HL-60/S4 treated with phorbol 12-myristate 13-acetate at 8.2 ng/mL for 4 days and 3 days (cell line): Measurements from ENCODE around the gene NLE1.
"Not testable (repeated sequence)": the region's sequence is repeated elsewhere in the genome, so short reads cannot be mapped to it uniquely, and the experiment has no call there.

Source experiments
- in situ Hi-C: fragments of 300-500 bp; cut with MboI; formaldehyde crosslinking; loops from 2 replicates; pipeline ENCODE4 v1.15.0; 2022; ENCODE audit warnings: low sequenced_read_pairs

Gene NLE1

DNA sequence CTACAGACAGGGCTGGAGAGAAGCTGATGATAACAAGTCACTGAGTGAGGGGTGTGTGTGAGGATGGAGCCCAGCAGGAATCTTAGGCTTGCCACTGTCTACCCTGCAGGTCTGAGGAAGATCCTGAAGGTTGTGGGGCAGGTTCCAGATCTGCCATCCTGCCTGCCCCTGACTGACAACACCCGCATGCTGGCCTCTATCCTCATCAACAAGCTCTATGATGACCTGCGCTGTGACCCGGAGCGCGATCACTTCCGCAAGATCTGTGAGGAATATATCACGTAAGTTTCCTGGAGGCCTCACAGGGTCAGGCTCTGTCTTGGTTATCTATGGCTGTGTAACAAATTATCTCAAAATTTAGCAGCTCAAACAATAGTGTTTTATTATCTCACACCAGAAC, 21.8 kb upstream of the NLE1 start:
- in situ Hi-C loops: loop anchor here (10.0 kb wide), 1 partner anchor 371 kb away; the partner anchor contains the start of gene SLFN12L

- in situ Hi-C loops: loop anchor here (10.0 kb wide), 1 partner anchor 372 kb away; the partner anchor contains the start of gene SLFN12L
Measured at GRCh38 chr17:35162755-35163154, 20.7 kb upstream of the NLE1 start.

DNA sequence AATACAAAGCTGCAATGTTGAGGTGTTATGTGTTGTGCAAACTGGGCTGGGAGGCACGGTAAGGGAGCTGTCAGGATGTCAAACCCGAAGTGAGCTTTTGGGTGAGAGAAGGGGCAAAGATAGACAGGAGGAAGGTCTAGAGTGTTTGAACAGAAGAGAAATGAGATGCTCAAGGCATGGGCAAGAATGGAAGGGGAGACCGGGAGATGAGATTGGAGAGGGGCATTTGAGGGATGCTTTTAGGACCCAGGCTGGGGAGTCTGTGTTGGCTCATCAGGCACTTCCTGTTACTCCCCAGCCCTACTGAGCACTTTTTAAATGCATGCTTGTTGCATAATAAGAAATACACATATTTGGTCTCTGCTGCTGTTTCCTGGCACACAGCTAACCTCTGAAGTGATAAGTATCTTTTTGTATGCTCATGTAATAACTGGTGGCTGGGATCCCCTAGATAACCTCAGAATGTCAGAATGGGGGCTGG, 19.2 kb upstream of the NLE1 start:
- in situ Hi-C loops: loop anchor here (10.0 kb wide), 1 partner anchor 373 kb away; the partner anchor contains the start of gene SLFN12L

GRCh38 chr17:35160354-35161201, 18.5 kb upstream of the NLE1 start:
- in situ Hi-C loops: loop anchor here (10.0 kb wide), 1 partner anchor 374 kb away; the partner anchor contains the start of gene SLFN12L

DNA sequence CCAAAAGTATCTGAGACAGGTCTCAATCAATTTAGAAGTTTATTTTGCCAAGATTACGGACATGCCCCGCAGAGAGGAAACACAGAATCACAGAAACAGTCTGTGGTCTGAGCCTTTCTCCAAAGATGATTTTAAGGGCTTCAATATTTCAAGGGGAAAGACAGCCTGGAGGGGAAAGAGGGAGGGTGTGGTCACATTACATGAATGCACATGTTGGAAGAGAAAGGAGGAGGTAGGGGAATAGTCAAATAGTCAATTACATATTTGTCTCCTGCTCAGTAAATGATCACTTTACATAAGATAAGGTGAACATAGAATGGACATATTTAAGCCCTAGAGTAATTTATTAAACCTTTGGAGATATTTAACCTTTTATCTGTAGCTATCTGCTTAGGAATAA, 17.8 kb upstream of the NLE1 start:
- in situ Hi-C loops: loop anchor here (10.0 kb wide), 1 partner anchor 375 kb away; the partner anchor contains the start of gene SLFN12L

DNA sequence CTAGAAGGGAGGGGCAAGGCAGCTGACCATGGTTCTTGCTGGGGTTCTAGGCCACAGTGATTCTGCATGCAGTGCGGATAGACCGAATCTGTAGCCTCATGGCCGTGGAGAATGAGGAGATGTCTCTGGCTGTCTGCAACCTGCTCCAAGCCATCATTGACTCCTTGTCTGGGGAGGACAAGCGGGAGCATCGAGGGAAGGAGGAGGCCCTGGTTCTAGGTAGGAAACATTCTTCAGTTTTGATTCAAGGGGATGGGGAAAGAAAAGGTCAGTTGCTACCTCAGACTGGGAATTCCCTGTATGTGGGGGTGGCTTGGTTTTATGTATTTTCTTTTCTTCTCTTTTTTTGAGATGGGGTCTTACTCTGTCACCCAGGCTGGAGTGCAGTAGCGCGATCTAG, 13.1 kb upstream of the NLE1 start:
- in situ Hi-C loops: no loop called here

DNA sequence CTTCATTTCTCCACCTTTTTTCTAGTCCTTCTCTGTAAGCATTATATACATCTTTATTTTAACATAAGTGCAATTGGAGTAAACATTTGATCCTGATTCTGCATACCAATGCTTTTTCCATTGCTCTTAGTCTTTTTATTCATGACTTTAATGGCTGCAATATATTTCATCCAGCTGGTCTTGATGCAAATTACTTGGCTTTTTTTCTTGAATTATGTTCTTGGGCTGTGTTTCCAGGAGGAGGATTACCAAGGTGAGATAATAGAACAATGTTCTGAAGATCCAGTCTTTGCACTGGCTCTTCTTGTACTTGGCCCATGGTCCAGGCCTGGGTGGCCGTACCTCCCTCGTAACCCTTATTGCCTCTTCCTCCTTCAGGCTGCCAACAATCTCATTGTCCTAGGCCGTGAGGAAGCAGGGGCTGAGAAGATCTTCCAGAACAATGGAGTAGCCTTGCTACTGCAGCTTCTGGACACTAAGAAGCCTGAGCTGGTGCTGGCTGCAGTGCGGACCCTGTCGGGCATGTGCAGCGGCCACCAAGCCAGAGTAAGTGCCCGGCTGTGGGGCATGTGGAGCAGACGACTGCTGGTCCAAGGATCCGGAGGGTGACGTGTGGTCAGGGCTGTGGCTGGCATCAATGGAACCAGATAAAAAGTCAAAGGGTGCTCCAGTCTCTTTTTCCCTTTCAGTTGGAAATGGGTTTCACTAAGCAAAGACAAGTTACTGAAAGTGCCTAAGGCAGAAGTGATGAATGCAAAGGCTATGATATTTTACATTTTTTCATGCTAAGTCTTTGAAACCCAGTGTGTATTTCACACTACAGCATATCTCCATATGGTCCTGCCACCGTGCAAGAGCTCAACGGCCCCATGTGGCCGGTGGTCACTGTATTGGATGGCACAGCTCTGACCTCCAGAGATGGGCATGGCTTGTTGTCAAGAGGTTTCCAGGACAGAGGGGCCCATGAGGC, 12.4 kb upstream of the NLE1 start:
- in situ Hi-C loops: no loop called here

DNA sequence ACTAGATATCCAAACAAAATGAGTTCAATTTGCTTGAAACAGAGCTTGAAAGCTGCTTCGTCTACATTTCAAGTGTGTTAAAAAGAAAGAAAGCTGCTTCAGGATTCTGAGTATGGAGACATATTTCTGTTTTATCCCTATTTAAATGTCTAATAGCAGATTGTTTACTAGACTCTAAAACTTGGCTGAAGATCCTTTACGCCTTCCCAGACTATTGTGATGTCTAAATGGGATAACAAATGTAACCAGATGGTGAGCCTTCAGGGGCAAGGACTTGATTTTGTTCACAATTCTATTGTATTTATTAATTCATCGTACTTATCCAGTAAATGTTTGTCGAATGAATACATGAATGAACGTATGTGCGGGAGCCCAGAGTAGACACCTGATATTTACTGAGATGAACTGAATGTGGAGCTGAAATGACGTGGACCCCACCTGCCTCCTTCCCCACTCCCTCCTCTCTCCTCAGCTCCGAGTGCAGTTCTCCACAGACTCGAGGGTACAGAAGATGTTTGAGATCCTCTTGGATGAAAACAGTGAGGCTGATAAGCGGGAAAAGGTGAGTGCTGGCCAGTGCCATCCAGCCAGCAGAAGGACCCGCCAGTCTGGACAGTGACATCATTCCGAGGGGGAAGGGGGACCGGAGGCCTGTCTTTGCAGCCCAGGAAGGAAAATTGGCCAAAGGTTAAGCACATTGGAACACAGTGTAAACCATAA, 10.5 kb upstream of the NLE1 start:
- in situ Hi-C loops: no loop called here

DNA sequence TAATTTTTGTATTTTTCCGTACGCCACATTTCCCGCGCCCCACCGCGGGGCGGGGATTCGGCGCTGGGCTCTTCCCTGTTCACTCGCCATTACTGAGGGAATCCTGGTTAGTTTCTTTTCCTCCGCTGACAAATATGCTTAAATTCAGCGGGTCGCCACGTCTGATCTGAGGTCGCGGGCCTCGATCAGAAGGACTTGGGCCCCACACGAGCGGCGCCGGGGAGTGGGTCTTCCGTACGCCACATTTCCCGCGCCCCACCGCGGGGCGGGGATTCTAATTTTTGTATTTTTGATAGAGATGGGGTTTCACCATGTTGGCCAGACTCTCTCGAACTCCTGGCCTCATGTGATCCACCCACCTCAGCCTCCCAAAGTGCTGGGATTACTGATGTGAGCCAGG, 9.0 kb upstream of the NLE1 start:
- in situ Hi-C loops: not testable (repeated sequence)

DNA sequence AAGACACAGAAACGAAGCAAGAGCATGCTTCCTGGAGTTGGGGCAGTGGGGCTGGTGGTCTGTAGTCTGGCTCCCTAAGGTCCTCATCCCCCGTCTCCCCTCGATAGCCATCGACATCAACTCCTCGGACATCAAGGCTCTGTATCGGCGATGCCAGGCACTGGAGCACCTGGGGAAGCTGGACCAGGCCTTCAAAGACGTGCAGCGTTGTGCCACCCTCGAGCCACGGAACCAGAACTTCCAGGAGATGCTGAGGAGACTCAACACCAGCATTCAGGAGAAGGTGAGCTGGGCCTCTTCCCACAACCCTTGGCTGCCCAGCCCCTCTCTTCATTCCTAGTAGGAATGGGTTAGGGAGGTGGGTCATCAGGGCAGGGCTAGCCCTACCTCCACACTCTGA, 7.8 kb upstream of the NLE1 start:
- in situ Hi-C loops: no loop called here

- in situ Hi-C loops: no loop called here
Measured at GRCh38 chr17:35148144-35148543, 6.0 kb upstream of the NLE1 start.

DNA sequence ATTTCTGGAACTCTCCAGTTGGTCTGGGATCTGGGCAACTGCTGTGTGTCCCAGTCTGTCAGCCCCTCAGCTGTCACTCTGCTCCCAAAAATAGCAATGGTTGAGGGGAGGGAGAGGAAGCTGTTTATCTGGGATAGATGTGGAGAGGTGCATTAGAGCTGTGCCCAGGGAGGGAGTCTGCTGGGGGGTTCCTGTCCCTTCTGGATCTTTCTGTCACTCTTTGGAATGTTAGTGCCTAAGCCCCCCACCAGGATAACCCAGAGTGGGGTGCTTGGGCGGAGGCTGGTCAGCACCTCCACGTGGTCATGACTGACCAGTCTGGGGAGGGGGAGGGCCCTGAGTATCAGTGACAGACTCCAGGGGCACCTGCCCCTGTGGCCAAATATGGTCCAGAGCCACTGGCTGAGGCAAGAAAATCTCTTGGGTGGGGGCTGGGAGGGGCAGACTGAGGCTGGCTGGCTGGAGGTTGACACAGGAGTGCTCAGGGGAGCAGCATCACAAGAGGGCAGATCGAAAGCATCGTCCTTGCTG, 5.3 kb upstream of the NLE1 start, which contains the start of gene UNC45B:
UNC45B (plus strand) TSS at position 443 of the 531 bp plus-strand sequence. CDS start 447 bp downstream, outside the sequence.
- in situ Hi-C loops: no loop called here

- in situ Hi-C loops: no loop called here
Measured at GRCh38 chr17:35146214-35146833, 4.2 kb upstream of the NLE1 start.

DNA sequence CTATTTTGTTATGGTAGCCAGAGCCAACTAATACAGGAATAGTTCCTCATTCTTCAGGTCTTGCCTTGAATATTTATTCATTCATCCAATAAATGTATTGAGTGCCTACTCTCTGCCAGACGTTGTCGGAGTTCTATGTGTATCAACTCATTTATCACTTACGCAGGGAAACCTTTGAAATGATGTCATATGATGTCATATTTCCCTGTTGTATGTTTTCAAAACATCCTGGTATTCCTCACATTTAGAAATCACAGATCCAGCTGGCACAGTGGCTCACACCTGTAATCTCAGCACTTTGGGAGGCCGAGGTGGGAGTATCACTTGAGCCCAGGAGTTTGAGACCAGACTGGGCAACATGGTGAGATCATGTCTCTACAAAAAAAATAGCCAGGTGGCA, 2.7 kb upstream of the NLE1 start:
- in situ Hi-C loops: no loop called here

DNA sequence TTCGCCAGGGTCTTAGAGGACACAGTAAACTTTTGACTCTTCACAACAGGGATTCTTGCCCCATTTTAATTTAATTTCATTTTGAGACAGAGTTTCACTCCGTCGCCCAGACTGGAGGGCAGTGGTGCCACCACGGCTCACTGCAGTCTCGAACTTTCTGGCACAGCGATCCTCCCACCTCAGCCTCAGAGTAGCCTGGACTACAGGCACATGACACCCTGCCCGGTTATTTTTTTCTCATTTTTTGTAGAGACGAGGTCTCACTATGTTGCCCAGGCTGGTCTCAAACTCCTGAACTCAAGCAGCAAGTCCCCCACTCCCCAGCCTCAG, 329 bp upstream of the NLE1 start:
- in situ Hi-C loops: no loop called here

DNA sequence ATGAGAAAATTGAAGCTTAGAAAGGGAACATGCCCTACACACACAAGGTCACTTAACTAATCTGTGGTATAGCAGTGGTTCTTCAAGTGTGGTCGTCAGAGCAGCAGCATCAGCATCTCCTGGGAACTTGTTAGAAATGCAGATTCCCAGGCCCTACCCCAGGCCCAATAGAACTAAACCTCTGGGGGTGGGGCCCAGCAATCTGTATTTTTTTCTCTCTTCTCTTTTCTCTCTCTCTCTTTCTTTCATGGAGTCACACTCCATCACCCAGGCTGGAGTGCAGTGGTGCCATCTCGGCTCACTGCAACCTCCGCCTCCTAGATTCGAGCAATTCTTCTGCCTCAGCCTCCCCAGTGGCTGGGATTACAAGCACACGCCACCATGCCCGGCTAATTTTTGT, 3.9 kb downstream of the NLE1 start:
- in situ Hi-C loops: no loop called here

- in situ Hi-C loops: no loop called here
Measured at GRCh38 chr17:35135322-35135721, 6.8 kb downstream of the NLE1 start.

GRCh38 chr17:35132816-35133550, 9.1 kb downstream of the NLE1 start:
- in situ Hi-C loops: no loop called here

GRCh38 chr17:35132099-35132498, 10.0 kb downstream of the NLE1 start:
- in situ Hi-C loops: no loop called here
